HFF-Myc (cell line): ENCODE data around the gene TNIP2.
"Not testable (repeated sequence)": the region's sequence is repeated elsewhere in the genome, so short reads cannot be mapped to it uniquely, and the experiment has no call there.

Experiments
- DNase-seq: peaks from one replicate; pipeline ENCODE4 v3.0.0-alpha.2; 2011; ENCODE audit warnings: low read depth; ENCODE audit errors: extremely low read depth
- H3K4me3 ChIP-seq: replicated peaks from 2 replicates; pipeline ENCODE4 v1.5.1; 2011; ENCODE audit warnings: low read depth, mild to moderate bottlenecking, control low read depth, low read length
- CTCF ChIP-seq: IDR thresholded peaks from 2 replicates; pipeline ENCODE4 v1.5.1; 2012; ENCODE audit warnings: mild to moderate bottlenecking, low read depth, low read length, control low read depth; ENCODE audit errors: missing control alignments

Gene TNIP2

DNA sequence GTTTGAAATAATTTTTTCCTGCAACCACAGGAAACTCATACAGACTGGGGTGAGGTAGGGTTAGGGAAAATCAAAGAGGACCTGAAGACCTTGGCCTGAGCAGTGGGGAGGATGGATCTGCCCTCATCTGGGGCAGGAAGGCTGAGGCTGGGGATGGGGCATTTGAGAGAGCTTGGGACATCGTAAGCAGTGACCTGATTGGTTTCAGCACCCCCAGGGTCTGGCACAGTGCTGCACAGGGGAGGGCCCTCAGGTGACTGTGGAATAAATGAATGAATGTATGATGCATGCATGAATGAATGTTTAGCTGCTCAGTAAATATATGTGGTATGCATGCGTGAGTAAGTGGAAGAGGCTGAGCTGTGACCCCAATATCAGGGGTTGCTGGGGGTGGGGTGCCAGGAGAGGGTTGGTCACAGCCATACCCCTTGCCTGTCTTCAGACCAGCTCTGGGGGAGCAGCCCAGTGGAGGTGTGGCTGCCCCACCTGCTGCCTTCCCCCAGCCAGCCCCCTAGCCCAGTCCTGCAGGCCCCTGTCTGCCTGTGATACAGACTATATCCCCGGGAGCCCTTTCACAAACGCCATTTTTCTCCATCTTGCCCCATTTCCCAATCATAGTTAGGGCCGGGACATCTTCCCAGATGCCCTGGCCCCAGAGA, 11.0 kb upstream of the TNIP2 start:
- TF ChIP-seq CTCF = no peak
- DNase-seq = no peak
- H3K4me3 ChIP-seq = no peak overlapping the region

GRCh38 chr4:2765832-2766526, 9.8 kb upstream of the TNIP2 start:
- no peak for DNase-seq
- no peak for TF ChIP-seq CTCF
- no peak overlapping the region for H3K4me3 ChIP-seq

DNA sequence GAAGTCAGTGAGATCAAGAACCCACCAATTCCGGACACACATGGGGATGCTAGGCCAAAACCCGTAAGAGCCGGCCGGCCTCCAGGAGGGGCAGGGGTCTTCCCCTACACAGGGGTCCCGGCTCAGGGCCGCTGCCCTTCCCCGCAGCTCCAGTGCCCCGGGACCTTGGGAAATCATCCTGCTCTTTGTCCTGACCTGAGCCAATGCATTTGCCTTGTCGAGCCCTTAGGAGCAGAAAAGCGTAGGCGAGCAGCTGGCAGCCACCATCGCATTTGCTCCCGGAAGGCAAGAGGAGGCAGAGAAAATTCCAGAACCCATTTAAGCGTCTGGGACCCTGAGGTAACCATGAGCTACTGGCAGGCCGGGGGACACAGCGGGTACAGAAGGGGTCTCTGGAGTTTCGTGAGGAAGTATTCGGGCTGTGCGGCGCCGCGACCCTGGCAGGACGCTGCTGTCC, 7.4 kb upstream of the TNIP2 start:
- no peak for TF ChIP-seq CTCF
- DNase-seq = no peak
- peak overlapping the region; percentile 36 for H3K4me3 ChIP-seq

GRCh38 chr4:2762486-2763370, 6.6 kb upstream of the TNIP2 start:
- not testable (repeated sequence) for H3K4me3 ChIP-seq, DNase-seq

DNA sequence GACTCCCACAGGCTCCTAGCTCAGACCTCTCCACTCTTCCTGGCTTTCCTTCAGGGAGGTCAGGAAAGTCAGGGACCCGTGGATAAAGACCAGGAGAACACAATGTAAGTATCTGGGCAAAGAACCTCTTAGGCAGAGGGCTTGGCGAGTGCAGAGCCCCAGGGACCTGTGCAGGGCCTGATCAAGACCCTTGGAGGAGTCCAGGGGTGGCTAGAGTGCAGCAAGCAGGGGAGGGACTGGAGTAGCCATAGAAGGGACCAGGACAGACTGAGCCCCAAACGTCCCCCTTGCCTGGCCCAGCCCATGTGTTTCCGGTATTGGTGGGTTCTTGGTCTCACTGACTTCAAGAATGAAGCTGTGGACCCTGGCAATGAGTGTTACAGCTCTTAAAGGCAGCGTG, 5.9 kb upstream of the TNIP2 start:
- no peak for TF ChIP-seq CTCF
- DNase-seq = no peak
- no peak overlapping the region for H3K4me3 ChIP-seq

DNA sequence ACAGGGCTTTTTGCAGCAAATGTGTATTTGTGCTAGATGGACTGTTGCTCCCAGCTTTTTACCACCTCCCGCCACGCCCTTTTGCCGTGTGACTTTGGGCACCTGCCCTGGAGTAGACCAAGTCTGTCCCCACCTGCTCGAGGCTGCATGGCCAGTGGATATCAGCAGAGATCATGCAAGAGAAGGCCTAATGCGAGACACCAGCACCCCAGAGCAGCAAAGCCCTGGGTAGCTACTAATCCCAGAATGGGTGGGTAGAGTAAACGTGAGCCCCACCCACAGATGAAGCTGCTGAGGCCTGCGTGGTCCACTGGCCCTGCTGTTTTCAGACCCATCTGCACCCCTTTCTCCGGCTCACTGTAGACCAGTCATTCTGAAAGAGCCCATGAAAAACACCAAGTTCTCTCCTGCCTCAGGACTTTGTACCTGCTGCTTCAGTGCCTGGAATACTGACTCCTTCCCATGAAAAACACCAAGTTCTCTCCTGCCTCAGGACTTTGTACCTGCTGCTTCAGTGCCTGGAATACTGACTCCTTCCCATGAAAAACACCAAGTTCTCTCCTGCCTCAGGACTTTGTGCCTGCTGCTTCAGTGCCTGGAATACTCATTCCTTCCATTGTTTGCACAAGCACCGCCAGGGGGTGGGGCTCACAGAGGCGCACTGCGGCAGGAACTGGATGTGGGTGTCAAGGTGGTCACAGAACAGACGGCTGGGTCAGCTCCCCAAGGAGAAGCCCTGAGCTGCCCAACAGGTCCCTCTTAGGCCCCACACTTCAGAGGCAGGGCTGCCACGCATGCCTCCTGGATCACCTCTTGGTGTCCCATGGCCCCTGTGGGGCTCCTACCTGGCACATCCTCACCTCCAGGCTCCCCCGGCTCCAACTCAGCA, 5.1 kb upstream of the TNIP2 start:
- DNase-seq = no peak
- no peak for TF ChIP-seq CTCF
- H3K4me3 ChIP-seq = no peak overlapping the region
